Fibroblast of mammary gland (primary cell): ENCODE measurements around the gene CLDN16.

Experiments
- DNase-seq: peaks from one replicate; pipeline ENCODE4 v3.0.0-alpha.2; 2010; ENCODE audit warnings: low read depth
- H3K4me3 ChIP-seq: 2 replicates; pipeline ENCODE4 v1.5.1; 2011; ENCODE audit warnings: low read depth, mild to moderate bottlenecking, low read length, moderate library complexity; ENCODE audit not compliant: control insufficient read depth
- TF ChIP-seq, protein P1 (sequence below): conservative IDR thresholded peaks from 2 replicates; pipeline ENCODE4 v1.5.1; 2011; ENCODE audit warnings: low read depth, low read length, inconsistent platforms; ENCODE audit not compliant: control insufficient read depth, insufficient read depth

Gene CLDN16

DNA sequence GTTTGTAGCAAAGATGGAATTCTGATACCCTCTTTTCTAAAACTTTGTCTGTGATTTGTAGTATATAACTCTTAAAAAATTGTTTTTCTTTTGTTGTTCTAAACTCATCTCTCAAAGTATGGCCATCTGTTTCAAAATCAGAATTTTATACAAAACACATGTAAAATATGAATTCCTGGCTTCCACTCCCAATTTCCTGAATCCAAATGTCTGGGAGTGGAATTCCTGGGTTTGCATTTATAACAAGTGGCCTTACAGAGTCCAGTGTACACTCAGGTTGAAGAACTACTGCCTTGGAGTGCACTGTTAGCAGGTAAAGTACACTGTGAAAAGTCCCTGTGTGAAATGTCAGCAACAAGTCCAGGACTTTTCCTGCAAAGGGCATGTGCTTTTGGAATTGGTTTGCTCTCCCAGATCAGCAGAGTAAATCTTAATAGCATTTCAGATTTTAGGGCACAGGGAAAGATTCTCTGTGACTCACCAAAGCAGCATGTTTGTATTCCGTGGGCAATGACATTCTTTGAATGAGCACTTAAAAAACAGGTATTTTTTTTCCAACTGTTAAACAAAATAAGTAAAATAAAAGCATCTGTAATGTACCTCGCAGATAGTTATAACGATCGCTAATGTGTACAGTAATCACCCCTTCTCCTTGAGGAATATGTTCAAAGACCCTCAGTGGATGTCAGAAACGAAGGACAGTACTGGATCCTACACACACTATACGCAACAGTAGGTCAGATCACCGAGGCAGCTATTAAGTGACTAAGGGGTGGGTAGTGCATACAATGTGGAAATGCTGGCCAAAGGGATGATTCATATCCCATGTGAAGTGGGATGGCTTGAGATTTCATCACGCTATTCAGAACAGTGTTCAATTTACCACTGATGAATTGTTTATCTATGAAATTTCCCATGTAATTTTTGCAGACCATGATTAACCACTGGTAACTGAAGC is 2.0 kb upstream of the CLDN16 start:
- no peak overlapping the region for H3K4me3 ChIP-seq
- peak; percentile 99 for DNase-seq
- TF ChIP-seq, protein P1, sequence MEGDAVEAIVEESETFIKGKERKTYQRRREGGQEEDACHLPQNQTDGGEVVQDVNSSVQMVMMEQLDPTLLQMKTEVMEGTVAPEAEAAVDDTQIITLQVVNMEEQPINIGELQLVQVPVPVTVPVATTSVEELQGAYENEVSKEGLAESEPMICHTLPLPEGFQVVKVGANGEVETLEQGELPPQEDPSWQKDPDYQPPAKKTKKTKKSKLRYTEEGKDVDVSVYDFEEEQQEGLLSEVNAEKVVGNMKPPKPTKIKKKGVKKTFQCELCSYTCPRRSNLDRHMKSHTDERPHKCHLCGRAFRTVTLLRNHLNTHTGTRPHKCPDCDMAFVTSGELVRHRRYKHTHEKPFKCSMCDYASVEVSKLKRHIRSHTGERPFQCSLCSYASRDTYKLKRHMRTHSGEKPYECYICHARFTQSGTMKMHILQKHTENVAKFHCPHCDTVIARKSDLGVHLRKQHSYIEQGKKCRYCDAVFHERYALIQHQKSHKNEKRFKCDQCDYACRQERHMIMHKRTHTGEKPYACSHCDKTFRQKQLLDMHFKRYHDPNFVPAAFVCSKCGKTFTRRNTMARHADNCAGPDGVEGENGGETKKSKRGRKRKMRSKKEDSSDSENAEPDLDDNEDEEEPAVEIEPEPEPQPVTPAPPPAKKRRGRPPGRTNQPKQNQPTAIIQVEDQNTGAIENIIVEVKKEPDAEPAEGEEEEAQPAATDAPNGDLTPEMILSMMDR = no peak

GRCh38 chr3:190388703-190389102 is 740 bp downstream of the CLDN16 start:
- no peak for DNase-seq
- H3K4me3 ChIP-seq = no peak overlapping the region
- TF ChIP-seq, protein P1 = no peak

- no peak overlapping the region for H3K4me3 ChIP-seq
- TF ChIP-seq, protein P1 = no peak
- DNase-seq = no peak
These were observed 8.0 kb downstream of the CLDN16 start for GRCh38 chr3:190396001-190396400.

- TF ChIP-seq, protein P1 = no peak
- H3K4me3 ChIP-seq = no peak overlapping the region
- DNase-seq = no peak
These were observed 9.9 kb downstream of the CLDN16 start for GRCh38 chr3:190397889-190398288.

DNA sequence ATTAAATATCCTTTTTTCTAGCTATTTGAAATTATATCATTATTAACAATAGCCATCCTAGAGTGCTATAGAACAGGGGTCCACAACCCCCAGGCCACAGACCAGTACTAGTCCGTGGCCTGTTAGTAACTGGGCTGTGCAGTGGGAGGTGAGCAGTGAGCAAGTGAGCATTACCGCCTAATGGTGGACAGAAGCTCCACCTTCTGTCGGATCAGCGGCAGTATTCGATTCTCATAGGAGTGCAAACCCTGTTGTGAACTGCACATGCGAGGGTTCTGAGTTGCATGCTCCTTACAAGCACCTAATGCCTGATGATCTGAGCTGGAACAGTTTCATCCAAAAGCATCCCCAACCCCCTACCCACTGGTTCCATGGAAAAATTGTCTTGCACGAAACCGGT is 11.7 kb downstream of the CLDN16 start:
- TF ChIP-seq, protein P1 = no peak
- no peak for DNase-seq
- no peak overlapping the region for H3K4me3 ChIP-seq

DNA sequence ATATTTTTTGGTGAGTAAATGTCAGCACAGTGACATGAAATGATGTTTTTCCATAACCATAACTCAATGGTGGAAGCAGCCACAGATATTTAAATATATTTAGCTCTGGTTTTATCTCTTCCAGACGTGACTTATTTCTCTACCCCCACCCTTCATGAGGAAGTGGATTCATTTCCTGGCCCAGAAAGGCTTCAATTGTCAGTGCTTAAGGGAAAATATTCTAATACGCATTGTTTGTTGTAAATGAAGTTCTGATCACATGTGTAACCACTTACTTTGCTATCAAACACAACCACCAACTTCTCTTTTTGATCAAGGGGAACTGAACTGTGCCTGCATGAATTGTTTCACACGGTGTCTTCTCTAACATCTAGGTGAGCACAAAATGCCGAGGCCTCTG is 14.0 kb downstream of the CLDN16 start:
- TF ChIP-seq, protein P1 = no peak
- no peak overlapping the region for H3K4me3 ChIP-seq
- DNase-seq = no peak
